Neural cell (in vitro differentiated cells): Measurements from ENCODE around the gene TMEM181. TPM values are rescaled to one million over a fixed set of nuclear protein-coding genes. Genes with fewer than 3 reads are reported as not detected.

Experiments
- H2AFZ ChIP-seq: fragments of 200-600, 300-800 bp; sonication (generic), shearing (Covaris generic); 2 replicates; pipeline ENCODE4 v1.6.0; 2014; ENCODE audit warnings: low read depth, mild to moderate bottlenecking, antibody characterized with exemption, low read length, moderate library complexity
- H3F3A ChIP-seq: fragments of 200-600 bp; shearing (Covaris generic); 2 replicates; pipeline ENCODE4 v1.6.1; 2016; ENCODE audit warnings: mild to moderate bottlenecking, moderate library complexity, mixed read lengths, antibody characterized with exemption, low read length; ENCODE audit not compliant: insufficient read depth, poor library complexity, severe bottlenecking
- H3K27ac ChIP-seq: fragments of 200-600, 300-800 bp; sonication (generic), shearing (Covaris generic); 2 replicates; pipeline ENCODE4 v1.5.1; 2014; ENCODE audit warnings: mild to moderate bottlenecking, low read length, moderate library complexity
- H3K27me3 ChIP-seq: fragments of 300-800, 200-600 bp; sonication (generic), shearing (Covaris generic); 2 replicates; pipeline ENCODE4 v1.6.0; 2014; ENCODE audit warnings: mild to moderate bottlenecking, low read depth, low read length, moderate library complexity; ENCODE audit not compliant: insufficient read depth
- H3K36me3 ChIP-seq: fragments of 300-800, 200-600 bp; sonication (generic), shearing (Covaris generic); 2 replicates; pipeline ENCODE4 v1.5.1; 2014; ENCODE audit warnings: mild to moderate bottlenecking, antibody characterized with exemption, low read length, moderate library complexity; ENCODE audit not compliant: insufficient read depth
- H3K4me2 ChIP-seq: fragments of 300-800, 200-600 bp; sonication (generic), shearing (Covaris generic); 2 replicates; pipeline ENCODE4 v1.6.0; 2014; ENCODE audit warnings: mild to moderate bottlenecking, low read length
- H3K4me3 ChIP-seq: fragments of 300-800, 200-600 bp; sonication (generic), shearing (Covaris generic); 2 replicates; pipeline ENCODE4 v1.5.1; 2014; ENCODE audit warnings: mild to moderate bottlenecking, low read length, moderate library complexity
- H3K79me2 ChIP-seq: fragments of 200-600 bp; shearing (Covaris generic); replicated peaks from 2 replicates; pipeline ENCODE4 v1.6.0; 2014; ENCODE audit warnings: mild to moderate bottlenecking, low read length, moderate library complexity; ENCODE audit not compliant: insufficient read depth
- H3K9ac ChIP-seq: fragments of 300-800, 200-600 bp; sonication (generic), shearing (Covaris generic); 2 replicates; pipeline ENCODE4 v1.6.1; 2016; ENCODE audit warnings: mild to moderate bottlenecking, low read length, mixed read lengths
- H3K9me2 ChIP-seq: fragments of 200-600 bp; shearing (Covaris generic); 2 replicates; pipeline ENCODE4 v1.6.1; 2016; ENCODE audit warnings: mild to moderate bottlenecking, low read length, mixed read lengths; ENCODE audit not compliant: insufficient read depth
- H3K9me3 ChIP-seq: fragments of 200-600, 300-800 bp; sonication (generic), shearing (Covaris generic); 2 replicates; pipeline ENCODE4 v1.6.1; 2016; ENCODE audit warnings: mild to moderate bottlenecking, mixed run types, low read length, moderate library complexity, mixed read lengths
- H4K20me1 ChIP-seq: fragments of 200-600 bp; shearing (Covaris generic); 2 replicates; pipeline ENCODE4 v1.6.1; 2016; ENCODE audit warnings: mild to moderate bottlenecking, mixed run types; ENCODE audit not compliant: insufficient read depth
- EP300 ChIP-seq: fragments of 450-650 bp; conservative IDR thresholded peaks from 2 replicates; pipeline ENCODE4 v1.6.1; 2014; ENCODE audit warnings: antibody characterized with exemption, mild to moderate bottlenecking, moderate library complexity; ENCODE audit not compliant: poor library complexity, severe bottlenecking
- EZH2 ChIP-seq: fragments of 200-600, 300-800 bp; shearing (Covaris generic), sonication (generic); IDR thresholded peaks from 2 replicates; pipeline ENCODE4 v1.6.1; 2014; ENCODE audit warnings: antibody characterized with exemption, low read length, borderline replicate concordance, mild to moderate bottlenecking; ENCODE audit not compliant: insufficient read depth, poor library complexity, severe bottlenecking
- MXI1 ChIP-seq: fragments of 450-650 bp; conservative IDR thresholded peaks from 2 replicates; pipeline ENCODE4 v1.6.1; 2014; ENCODE audit warnings: antibody characterized with exemption, mild to moderate bottlenecking; ENCODE audit not compliant: poor library complexity, severe bottlenecking
- POLR2AphosphoS5 ChIP-seq: IDR thresholded peaks from 2 replicates; pipeline ENCODE4 v1.6.1; 2012
- RAD21 ChIP-seq: fragments of 450-650 bp; conservative IDR thresholded peaks from 2 replicates; pipeline ENCODE4 v1.6.1; 2014; ENCODE audit warnings: antibody characterized with exemption, mild to moderate bottlenecking, moderate library complexity
- SMC3 ChIP-seq: fragments of 450-650 bp; conservative IDR thresholded peaks from 2 replicates; pipeline ENCODE4 v1.6.1; 2014; ENCODE audit warnings: antibody characterized with exemption, mild to moderate bottlenecking, moderate library complexity; ENCODE audit not compliant: poor library complexity
- TAF1 ChIP-seq: IDR thresholded peaks from 2 replicates; pipeline ENCODE4 v1.6.1; 2012; ENCODE audit warnings: low read depth
- polyA plus RNA-seq: library from polyadenylated mRNA; depleted of rRNA; stranded (reverse); fragments of >200 nt; gene quantifications from 2 replicates; pipeline ENCODE4 v1.2.3, GENCODE V29; 2014
- TF ChIP-seq, protein P1 (sequence below): fragments of 450-650 bp; IDR thresholded peaks from 2 replicates; pipeline ENCODE4 v1.5.1; 2014; ENCODE audit warnings: antibody characterized with exemption, mild to moderate bottlenecking, moderate library complexity; ENCODE audit not compliant: poor library complexity, severe bottlenecking
- TF ChIP-seq, protein P2 (sequence below): IDR thresholded peaks from 2 replicates; pipeline ENCODE4 v1.6.1; 2012; ENCODE audit warnings: borderline replicate concordance

Gene TMEM181
- polyA plus RNA-seq, 1 donor from 2014 or later = 47.6 TPM

DNA sequence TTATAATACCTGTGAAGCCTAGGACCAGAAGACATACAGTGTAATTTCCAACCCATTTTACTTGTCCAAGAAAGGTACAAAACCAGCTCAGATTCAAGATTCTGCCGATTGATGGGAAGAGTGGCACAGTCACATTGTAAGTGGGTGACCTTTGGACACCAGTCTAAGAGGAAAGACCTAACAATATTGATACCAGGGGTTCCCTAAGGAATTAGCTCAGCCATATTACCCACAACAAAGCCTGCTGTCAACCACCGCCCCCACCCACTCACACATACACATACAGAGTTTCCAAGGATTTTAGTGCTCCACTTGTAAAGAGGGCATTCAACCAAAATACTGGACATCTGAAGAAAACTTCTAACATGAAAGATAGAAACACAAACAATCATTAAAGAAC lies 27.9 kb upstream of the TMEM181 start:
- H3K4me2 ChIP-seq = no peak overlapping the region
- no peak overlapping the region for H3K9ac ChIP-seq
- H3K27ac ChIP-seq = no peak overlapping the region
- H3K27me3 ChIP-seq = no peaks in the 10 kb centered on the region
- H3K79me2 ChIP-seq = no peaks in the 10 kb centered on the region
- no peak overlapping the region for H2AFZ ChIP-seq
- H3K9me3 ChIP-seq = no peaks in the 10 kb centered on the region
- no peak for TF ChIP-seq RAD21
- TF ChIP-seq, protein P1, sequence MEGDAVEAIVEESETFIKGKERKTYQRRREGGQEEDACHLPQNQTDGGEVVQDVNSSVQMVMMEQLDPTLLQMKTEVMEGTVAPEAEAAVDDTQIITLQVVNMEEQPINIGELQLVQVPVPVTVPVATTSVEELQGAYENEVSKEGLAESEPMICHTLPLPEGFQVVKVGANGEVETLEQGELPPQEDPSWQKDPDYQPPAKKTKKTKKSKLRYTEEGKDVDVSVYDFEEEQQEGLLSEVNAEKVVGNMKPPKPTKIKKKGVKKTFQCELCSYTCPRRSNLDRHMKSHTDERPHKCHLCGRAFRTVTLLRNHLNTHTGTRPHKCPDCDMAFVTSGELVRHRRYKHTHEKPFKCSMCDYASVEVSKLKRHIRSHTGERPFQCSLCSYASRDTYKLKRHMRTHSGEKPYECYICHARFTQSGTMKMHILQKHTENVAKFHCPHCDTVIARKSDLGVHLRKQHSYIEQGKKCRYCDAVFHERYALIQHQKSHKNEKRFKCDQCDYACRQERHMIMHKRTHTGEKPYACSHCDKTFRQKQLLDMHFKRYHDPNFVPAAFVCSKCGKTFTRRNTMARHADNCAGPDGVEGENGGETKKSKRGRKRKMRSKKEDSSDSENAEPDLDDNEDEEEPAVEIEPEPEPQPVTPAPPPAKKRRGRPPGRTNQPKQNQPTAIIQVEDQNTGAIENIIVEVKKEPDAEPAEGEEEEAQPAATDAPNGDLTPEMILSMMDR = no peak
- TF ChIP-seq MXI1 = no peak
- TF ChIP-seq, protein P2, sequence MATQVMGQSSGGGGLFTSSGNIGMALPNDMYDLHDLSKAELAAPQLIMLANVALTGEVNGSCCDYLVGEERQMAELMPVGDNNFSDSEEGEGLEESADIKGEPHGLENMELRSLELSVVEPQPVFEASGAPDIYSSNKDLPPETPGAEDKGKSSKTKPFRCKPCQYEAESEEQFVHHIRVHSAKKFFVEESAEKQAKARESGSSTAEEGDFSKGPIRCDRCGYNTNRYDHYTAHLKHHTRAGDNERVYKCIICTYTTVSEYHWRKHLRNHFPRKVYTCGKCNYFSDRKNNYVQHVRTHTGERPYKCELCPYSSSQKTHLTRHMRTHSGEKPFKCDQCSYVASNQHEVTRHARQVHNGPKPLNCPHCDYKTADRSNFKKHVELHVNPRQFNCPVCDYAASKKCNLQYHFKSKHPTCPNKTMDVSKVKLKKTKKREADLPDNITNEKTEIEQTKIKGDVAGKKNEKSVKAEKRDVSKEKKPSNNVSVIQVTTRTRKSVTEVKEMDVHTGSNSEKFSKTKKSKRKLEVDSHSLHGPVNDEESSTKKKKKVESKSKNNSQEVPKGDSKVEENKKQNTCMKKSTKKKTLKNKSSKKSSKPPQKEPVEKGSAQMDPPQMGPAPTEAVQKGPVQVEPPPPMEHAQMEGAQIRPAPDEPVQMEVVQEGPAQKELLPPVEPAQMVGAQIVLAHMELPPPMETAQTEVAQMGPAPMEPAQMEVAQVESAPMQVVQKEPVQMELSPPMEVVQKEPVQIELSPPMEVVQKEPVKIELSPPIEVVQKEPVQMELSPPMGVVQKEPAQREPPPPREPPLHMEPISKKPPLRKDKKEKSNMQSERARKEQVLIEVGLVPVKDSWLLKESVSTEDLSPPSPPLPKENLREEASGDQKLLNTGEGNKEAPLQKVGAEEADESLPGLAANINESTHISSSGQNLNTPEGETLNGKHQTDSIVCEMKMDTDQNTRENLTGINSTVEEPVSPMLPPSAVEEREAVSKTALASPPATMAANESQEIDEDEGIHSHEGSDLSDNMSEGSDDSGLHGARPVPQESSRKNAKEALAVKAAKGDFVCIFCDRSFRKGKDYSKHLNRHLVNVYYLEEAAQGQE = no peak
- TF ChIP-seq POLR2AphosphoS5 = no peak
- no peak for TF ChIP-seq EP300
- no peak for TF ChIP-seq EZH2
- TF ChIP-seq TAF1 = no peak
- H3K9me2 ChIP-seq = no peaks in the 10 kb centered on the region
- H3K4me3 ChIP-seq = no peak overlapping the region
- peaks cover 6% of the 10 kb centered on the region for H3F3A ChIP-seq
- H3K36me3 ChIP-seq = no peaks in the 10 kb centered on the region
- no peaks in the 10 kb centered on the region for H4K20me1 ChIP-seq

DNA sequence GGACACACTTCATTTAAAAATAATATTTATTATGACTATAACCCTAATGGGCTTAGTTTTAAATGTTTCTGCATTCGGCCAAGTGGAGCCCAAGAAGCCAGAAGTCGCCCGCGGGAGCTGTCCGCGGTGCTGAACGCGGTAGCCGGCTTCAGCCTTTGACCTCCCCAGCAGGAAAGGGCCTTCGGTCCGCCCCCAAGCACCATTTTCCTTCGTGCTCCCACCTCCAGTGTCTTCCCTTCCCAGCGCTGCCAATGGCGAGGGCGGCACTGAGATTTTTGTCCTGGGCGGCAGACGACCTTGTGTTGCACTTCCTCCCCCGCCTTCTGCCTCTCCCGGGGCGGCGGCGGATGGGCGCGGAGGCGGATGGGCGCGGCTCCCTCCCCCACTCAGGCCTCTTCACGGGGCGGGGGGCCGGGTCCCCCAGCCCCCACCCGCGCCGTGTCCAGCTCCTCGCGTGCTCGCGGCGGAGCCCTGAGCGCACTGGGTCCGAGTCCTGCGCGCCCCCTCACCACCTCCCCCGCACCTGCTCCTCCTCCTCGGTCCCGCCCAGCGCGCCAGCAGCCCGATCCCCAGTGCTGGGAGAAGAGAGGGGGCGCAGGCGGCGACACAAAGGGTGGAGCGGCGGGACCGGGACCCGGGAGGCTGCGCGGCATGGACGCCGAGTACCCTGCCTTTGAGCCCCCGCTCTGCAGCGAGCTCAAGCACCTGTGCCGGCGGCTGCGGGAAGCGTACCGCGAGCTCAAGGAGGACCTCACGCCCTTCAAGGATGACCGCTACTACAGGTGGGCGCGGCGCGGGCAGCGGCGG lies 23.6 kb upstream of the TMEM181 start:
- Histone ChIP-seq H3K36me3 (no peaks in the 10 kb centered on the region), H3K27ac (peak overlapping the region; percentile 81), H3K79me2 (peaks cover 11% of the 10 kb centered on the region), H3K9ac (peak overlapping the region; percentile 92), H2AFZ (peak overlapping the region; percentile 60), H3F3A (peaks cover 6% of the 10 kb centered on the region), H3K27me3 (no peaks in the 10 kb centered on the region), H3K9me3 (no peaks in the 10 kb centered on the region), H4K20me1 (no peaks in the 10 kb centered on the region), H3K4me2 (peak overlapping the region; percentile 53), H3K4me3 (peak overlapping the region; percentile 93), H3K9me2 (no peaks in the 10 kb centered on the region)
- no peak for TF ChIP-seq RAD21
- TF ChIP-seq TAF1 = peak; percentile 58
- TF ChIP-seq MXI1 = peak; percentile 25
- no peak for TF ChIP-seq EZH2
- TF ChIP-seq EP300 = no peak
- peak; percentile 28 for TF ChIP-seq POLR2AphosphoS5
- TF ChIP-seq, protein P2 = peak; percentile 92
- no peak for TF ChIP-seq SMC3
- TF ChIP-seq, protein P1 = peak; percentile 25
